DOHH2 (cell line): ENCODE data around the gene RFC3.

Source experiments
- H3F3A ChIP-seq: fragments of 200-600 bp; sonication (generic), shearing (Covaris generic); 2 replicates; pipeline ENCODE4 v1.6.0; 2016; ENCODE audit warnings: antibody characterized with exemption, mild to moderate bottlenecking; ENCODE audit not compliant: control insufficient read depth, insufficient read depth
- H3K27ac ChIP-seq: fragments of 200-600 bp; sonication (generic); 2 replicates; pipeline ENCODE4 v1.5.1; 2014; ENCODE audit warnings: low read depth, mild to moderate bottlenecking, low read length, moderate library complexity
- H3K27me3 ChIP-seq: fragments of 200-600 bp; sonication (generic); 2 replicates; pipeline ENCODE4 v1.6.1; 2014; ENCODE audit warnings: mild to moderate bottlenecking, low read length, mixed read lengths; ENCODE audit not compliant: control insufficient read depth
- H3K36me3 ChIP-seq: fragments of 200-600 bp; sonication (generic); 2 replicates; pipeline ENCODE4 v1.6.1; 2014; ENCODE audit warnings: mild to moderate bottlenecking, low read length, moderate library complexity, mixed read lengths; ENCODE audit not compliant: control insufficient read depth
- H3K4me1 ChIP-seq: fragments of 200-600 bp; sonication (generic); 2 replicates; pipeline ENCODE4 v1.6.1; 2014; ENCODE audit warnings: mild to moderate bottlenecking, low read length, mixed read lengths; ENCODE audit not compliant: control insufficient read depth
- H3K4me2 ChIP-seq: fragments of 200-600 bp; sonication (generic); 2 replicates; pipeline ENCODE4 v1.6.0; 2014; ENCODE audit warnings: mild to moderate bottlenecking, low read length, moderate library complexity
- H3K4me3 ChIP-seq: fragments of 200-600 bp; sonication (generic); 2 replicates; pipeline ENCODE4 v1.5.1; 2014; ENCODE audit warnings: mild to moderate bottlenecking, low read length, mixed read lengths
- H3K79me2 ChIP-seq: fragments of 200-600 bp; sonication (generic); 2 replicates; pipeline ENCODE4 v1.6.1; 2014; ENCODE audit warnings: mild to moderate bottlenecking, low read length, mixed read lengths; ENCODE audit not compliant: control insufficient read depth
- H3K9me2 ChIP-seq: fragments of 200-600 bp; sonication (generic); replicated peaks from 2 replicates; pipeline ENCODE4 v1.6.1; 2014; ENCODE audit warnings: mild to moderate bottlenecking, low read length, mixed read lengths; ENCODE audit not compliant: control insufficient read depth
- H3K9me3 ChIP-seq: fragments of 200-600 bp; sonication (generic); 2 replicates; pipeline ENCODE4 v1.6.1; 2014; ENCODE audit warnings: antibody characterized with exemption, low read length, mixed read lengths; ENCODE audit not compliant: control insufficient read depth, insufficient read depth
- H4K20me1 ChIP-seq: fragments of 200-600 bp; sonication (generic); 2 replicates; pipeline ENCODE4 v1.6.0; 2014; ENCODE audit warnings: low read depth, mild to moderate bottlenecking, antibody characterized with exemption, low read length, moderate library complexity; ENCODE audit not compliant: control insufficient read depth, insufficient read depth
- EZH2phosphoT487 ChIP-seq: fragments of 200-600 bp; sonication (generic); IDR thresholded peaks from 2 replicates; pipeline ENCODE4 v1.6.1; 2017; ENCODE audit warnings: borderline replicate concordance, mild to moderate bottlenecking, antibody characterized with exemption, low read length, moderate library complexity, mixed read lengths
- TF ChIP-seq, protein P1 (sequence below): fragments of 200-600 bp; sonication (generic); IDR thresholded peaks from one replicate; pipeline ENCODE4 v1.5.1; 2014; ENCODE audit warnings: antibody characterized with exemption, mild to moderate bottlenecking, low read depth, low read length; ENCODE audit not compliant: poor library complexity, severe bottlenecking

The RFC3 gene

DNA sequence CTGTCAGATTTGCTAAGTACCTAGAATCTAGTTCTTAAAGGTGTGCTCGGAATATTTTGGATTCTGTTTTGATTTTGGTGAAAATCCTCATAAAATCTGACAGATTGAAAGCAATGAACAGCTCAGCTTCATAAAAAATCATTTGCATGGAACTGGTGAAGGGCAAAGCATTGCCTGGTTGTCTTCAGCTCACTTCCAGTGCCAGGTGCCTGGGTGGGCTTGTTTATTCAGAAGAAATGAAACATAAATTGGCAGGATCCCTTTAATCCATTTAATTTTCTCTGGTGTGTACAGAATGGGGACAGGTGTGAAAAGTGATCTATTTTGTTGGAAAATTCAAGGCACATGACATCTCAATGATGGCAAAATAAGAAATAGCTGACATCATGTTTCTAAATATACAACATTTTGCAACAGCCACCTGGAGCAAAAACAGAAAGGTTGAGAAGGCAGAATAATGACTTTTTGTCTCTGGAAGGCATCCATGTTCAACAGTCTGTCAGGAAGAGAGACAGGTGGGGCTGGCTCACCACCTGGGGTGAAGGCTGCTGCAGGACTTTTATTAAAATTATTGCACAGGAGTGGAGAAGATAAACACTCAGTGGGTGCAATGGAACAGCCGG lies 52.2 kb downstream of the RFC3 start:
- Histone ChIP-seq H3K4me1 (peaks cover 11% of the 10 kb centered on the region), H3F3A (no peaks in the 10 kb centered on the region), H3K36me3 (no peaks in the 10 kb centered on the region), H4K20me1 (no peaks in the 10 kb centered on the region), H3K9me3 (no peaks in the 10 kb centered on the region), H3K27ac (no peak overlapping the region), H3K27me3 (no peaks in the 10 kb centered on the region), H3K4me3 (no peak overlapping the region), H3K79me2 (no peaks in the 10 kb centered on the region), H3K4me2 (no peak overlapping the region), H3K9me2 (no peaks in the 10 kb centered on the region)
- TF ChIP-seq EZH2phosphoT487 = no peak
- TF ChIP-seq, protein P1, sequence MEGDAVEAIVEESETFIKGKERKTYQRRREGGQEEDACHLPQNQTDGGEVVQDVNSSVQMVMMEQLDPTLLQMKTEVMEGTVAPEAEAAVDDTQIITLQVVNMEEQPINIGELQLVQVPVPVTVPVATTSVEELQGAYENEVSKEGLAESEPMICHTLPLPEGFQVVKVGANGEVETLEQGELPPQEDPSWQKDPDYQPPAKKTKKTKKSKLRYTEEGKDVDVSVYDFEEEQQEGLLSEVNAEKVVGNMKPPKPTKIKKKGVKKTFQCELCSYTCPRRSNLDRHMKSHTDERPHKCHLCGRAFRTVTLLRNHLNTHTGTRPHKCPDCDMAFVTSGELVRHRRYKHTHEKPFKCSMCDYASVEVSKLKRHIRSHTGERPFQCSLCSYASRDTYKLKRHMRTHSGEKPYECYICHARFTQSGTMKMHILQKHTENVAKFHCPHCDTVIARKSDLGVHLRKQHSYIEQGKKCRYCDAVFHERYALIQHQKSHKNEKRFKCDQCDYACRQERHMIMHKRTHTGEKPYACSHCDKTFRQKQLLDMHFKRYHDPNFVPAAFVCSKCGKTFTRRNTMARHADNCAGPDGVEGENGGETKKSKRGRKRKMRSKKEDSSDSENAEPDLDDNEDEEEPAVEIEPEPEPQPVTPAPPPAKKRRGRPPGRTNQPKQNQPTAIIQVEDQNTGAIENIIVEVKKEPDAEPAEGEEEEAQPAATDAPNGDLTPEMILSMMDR = no peak

GRCh38 chr13:33871207-33872004 lies 53.5 kb downstream of the RFC3 start:
- H4K20me1 ChIP-seq = no peaks in the 10 kb centered on the region
- no peak overlapping the region for H3K4me2 ChIP-seq
- no peak overlapping the region for H3K27ac ChIP-seq
- no peaks in the 10 kb centered on the region for H3K79me2 ChIP-seq
- no peaks in the 10 kb centered on the region; the same call in 1 of the 2 replicates for H3K4me1 ChIP-seq
- no peaks in the 10 kb centered on the region for H3K36me3 ChIP-seq
- no peaks in the 10 kb centered on the region for H3K27me3 ChIP-seq
- no peaks in the 10 kb centered on the region for H3F3A ChIP-seq
- TF ChIP-seq EZH2phosphoT487 = no peak
- TF ChIP-seq, protein P1 = no peak
- H3K9me2 ChIP-seq = no peaks in the 10 kb centered on the region
- no peaks in the 10 kb centered on the region for H3K9me3 ChIP-seq
- no peak overlapping the region for H3K4me3 ChIP-seq

- Histone ChIP-seq H3K4me1 (no peaks in the 10 kb centered on the region), H3K27ac (no peak overlapping the region), H3K4me3 (no peak overlapping the region), H3K79me2 (no peaks in the 10 kb centered on the region), H3K36me3 (no peaks in the 10 kb centered on the region), H3K9me3 (no peaks in the 10 kb centered on the region), H3K9me2 (no peaks in the 10 kb centered on the region), H3K4me2 (no peak overlapping the region), H3K27me3 (no peaks in the 10 kb centered on the region), H3F3A (no peaks in the 10 kb centered on the region), H4K20me1 (no peaks in the 10 kb centered on the region)
- TF ChIP-seq, protein P1 = no peak
- TF ChIP-seq EZH2phosphoT487 = no peak
Measured at GRCh38 chr13:33872005-33872351, 54.0 kb downstream of the RFC3 start.
